Upper lobe of left lung (tissue), 4 donors: ENCODE measurements around the gene QKI.

Experiments used
- POLR2AphosphoS5 ChIP-seq, 2 donors: sonication (generic); formaldehyde crosslinking; IDR thresholded peaks; one replicate each; pipeline ENCODE4 v1.5.1; 2017; ENCODE audit warnings: antibody characterized with exemption in 2 of 2
- TF ChIP-seq, protein P1 (sequence below), 6 experiments: fragments of 450-650 bp in 4 of 6; fragments of 200-600 bp in 2 of 6; sonication (generic) in 2 of 6; IDR thresholded peaks; one replicate each; pipeline ENCODE4 v1.5.1; 2016 to 2019; ENCODE audit warnings: antibody characterized with exemption in 6 of 6

DNA sequence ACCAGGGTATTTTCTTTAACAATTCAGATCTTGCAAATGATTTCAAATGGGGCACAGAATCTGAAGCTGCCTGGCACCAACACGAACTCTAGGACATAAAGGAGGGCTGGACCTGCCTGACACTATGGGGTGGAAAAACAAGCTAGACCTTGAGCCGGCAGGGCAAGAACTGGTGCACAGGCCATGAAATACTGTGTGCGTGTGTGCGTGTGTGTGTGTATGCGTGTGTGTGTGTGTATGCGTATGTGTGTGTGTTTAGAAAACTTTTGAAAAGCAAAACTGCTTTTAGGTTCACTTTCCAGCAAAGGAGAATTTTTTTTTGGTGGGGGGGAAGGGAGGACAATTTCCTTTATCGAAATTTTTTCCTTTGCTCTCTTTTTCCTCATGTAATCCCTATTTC lies 11.9 kb upstream of the QKI start:
- TF ChIP-seq, protein P1, sequence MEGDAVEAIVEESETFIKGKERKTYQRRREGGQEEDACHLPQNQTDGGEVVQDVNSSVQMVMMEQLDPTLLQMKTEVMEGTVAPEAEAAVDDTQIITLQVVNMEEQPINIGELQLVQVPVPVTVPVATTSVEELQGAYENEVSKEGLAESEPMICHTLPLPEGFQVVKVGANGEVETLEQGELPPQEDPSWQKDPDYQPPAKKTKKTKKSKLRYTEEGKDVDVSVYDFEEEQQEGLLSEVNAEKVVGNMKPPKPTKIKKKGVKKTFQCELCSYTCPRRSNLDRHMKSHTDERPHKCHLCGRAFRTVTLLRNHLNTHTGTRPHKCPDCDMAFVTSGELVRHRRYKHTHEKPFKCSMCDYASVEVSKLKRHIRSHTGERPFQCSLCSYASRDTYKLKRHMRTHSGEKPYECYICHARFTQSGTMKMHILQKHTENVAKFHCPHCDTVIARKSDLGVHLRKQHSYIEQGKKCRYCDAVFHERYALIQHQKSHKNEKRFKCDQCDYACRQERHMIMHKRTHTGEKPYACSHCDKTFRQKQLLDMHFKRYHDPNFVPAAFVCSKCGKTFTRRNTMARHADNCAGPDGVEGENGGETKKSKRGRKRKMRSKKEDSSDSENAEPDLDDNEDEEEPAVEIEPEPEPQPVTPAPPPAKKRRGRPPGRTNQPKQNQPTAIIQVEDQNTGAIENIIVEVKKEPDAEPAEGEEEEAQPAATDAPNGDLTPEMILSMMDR (IDR thresholded peaks at IDR 0.05), result no peak
- no peak for TF ChIP-seq POLR2AphosphoS5 (IDR thresholded peaks at IDR 0.05)
